IMR-90 (cell line): ENCODE results near the gene HOMEZ. TPM values are rescaled to one million over a fixed set of nuclear protein-coding genes. Genes with fewer than 3 reads are reported as not detected.

Experiments used
- ATAC-seq: fragments of 200-7000 bp; cut with Tn5 transposase; 2 replicates; pipeline ENCODE4 v1.9.1; 2020; ENCODE audit warnings: low read depth, mild to moderate bottlenecking, moderate library complexity
- BruUV-seq: library from RNA; stranded (reverse); fragments of 400-500 nt; replicated peaks from 2 replicates; lab custom pipeline; 2021; lab: Mats Ljungman, UMichigan
- CTCF ChIA-PET: fragments of 300-600 bp; formaldehyde crosslinking; extraction: SDS; loops from one replicate; lab custom pipeline; 2021; ENCODE audit warnings: antibody characterized with exemption; lab: Yijun Ruan, JAX
- POLR2A ChIA-PET: fragments of 300-600 bp; sonication (Branson Sonifier 250); formaldehyde crosslinking; loops from one replicate; lab custom pipeline; 2022; ENCODE audit warnings: antibody characterized with exemption; ENCODE audit not compliant: unreplicated experiment; lab: Charles Lee
- DNase-seq: peaks from one replicate; pipeline ENCODE4 v3.0.0; 2013
- H2AFZ ChIP-seq: replicated peaks from 2 replicates; pipeline ENCODE3; 2013; ENCODE audit warnings: low read length, mild to moderate bottlenecking; ENCODE audit not compliant: poor library complexity
- H2AK5ac ChIP-seq: 2 replicates; pipeline ENCODE4 v1.6.1; 2013; ENCODE audit warnings: low read depth, low read length, inconsistent platforms
- H2AK9ac ChIP-seq: replicated peaks from 2 replicates; pipeline ENCODE3; 2013; ENCODE audit warnings: mild to moderate bottlenecking, low read depth, low read length, moderate library complexity; ENCODE audit not compliant: poor library complexity
- H2BK120ac ChIP-seq: 2 replicates; pipeline ENCODE4 v1.6.1; 2013; ENCODE audit warnings: low read depth, low read length, inconsistent platforms
- H2BK15ac ChIP-seq: 3 replicates; pipeline ENCODE4 v1.6.1; 2013; ENCODE audit warnings: low read depth, low read length, inconsistent platforms
- H2BK20ac ChIP-seq: 2 replicates; pipeline ENCODE4 v1.6.1; 2013; ENCODE audit warnings: low read depth, mild to moderate bottlenecking, inconsistent platforms, low read length, moderate library complexity
- H2BK5ac ChIP-seq: 2 replicates; pipeline ENCODE4 v1.6.1; 2013; ENCODE audit warnings: mild to moderate bottlenecking, low read depth, low read length, inconsistent platforms; ENCODE audit not compliant: poor library complexity, severe bottlenecking
- H3K14ac ChIP-seq: replicated peaks from 2 replicates; pipeline ENCODE4 v1.6.1; 2013; ENCODE audit warnings: low read depth, low read length, inconsistent platforms
- H3K18ac ChIP-seq: 2 replicates; pipeline ENCODE4 v1.6.1; 2013; ENCODE audit warnings: low read depth, low read length, control low read depth
- H3K23ac ChIP-seq: 2 replicates; pipeline ENCODE4 v1.6.1; 2013; ENCODE audit warnings: low read depth, low read length, inconsistent platforms
- H3K27ac ChIP-seq: 2 replicates; pipeline ENCODE4 v1.5.1; 2013; ENCODE audit warnings: mild to moderate bottlenecking, control low read depth, low read length; ENCODE audit not compliant: insufficient read depth
- H3K27me3 ChIP-seq: 2 replicates; pipeline ENCODE4 v1.6.1; 2013; ENCODE audit warnings: low read length; ENCODE audit not compliant: control insufficient read depth, insufficient read depth
- H3K36me3 ChIP-seq: 2 replicates; pipeline ENCODE4 v1.6.1; 2013; ENCODE audit warnings: low read length, mixed read lengths; ENCODE audit not compliant: control insufficient read depth, insufficient read depth
- H3K4ac ChIP-seq: 2 replicates; pipeline ENCODE4 v1.6.1; 2013; ENCODE audit warnings: low read depth, low read length, inconsistent platforms
- H3K4me1 ChIP-seq: 2 replicates; pipeline ENCODE4 v1.6.1; 2013; ENCODE audit warnings: low read length, mixed read lengths; ENCODE audit not compliant: control insufficient read depth, insufficient read depth
- H3K4me2 ChIP-seq: 2 replicates; pipeline ENCODE4 v1.6.1; 2013; ENCODE audit warnings: low read depth, mild to moderate bottlenecking, control low read depth, low read length, moderate library complexity
- H3K4me3 ChIP-seq: 2 replicates; pipeline ENCODE4 v1.5.1; 2013; ENCODE audit warnings: low read depth, mild to moderate bottlenecking, control low read depth, low read length, moderate library complexity; ENCODE audit not compliant: insufficient read depth
- H3K56ac ChIP-seq: 2 replicates; pipeline ENCODE4 v1.6.1; 2013; ENCODE audit warnings: low read length, inconsistent platforms; ENCODE audit not compliant: insufficient read depth; ENCODE audit errors: extremely low read depth
- H3K79me1 ChIP-seq, 2 experiments: 2 replicates each; pipeline ENCODE4 v1.6.1; 2013; ENCODE audit warnings: low read length in 2 of 2, inconsistent platforms in 1 of 2, low read depth in 1 of 2
- H3K9ac ChIP-seq: 2 replicates; pipeline ENCODE4 v1.6.1; 2013; ENCODE audit warnings: low read depth, low read length, control low read depth
- H3K9me1 ChIP-seq: 2 replicates; pipeline ENCODE4 v1.6.1; 2013; ENCODE audit warnings: low read length, inconsistent platforms; ENCODE audit not compliant: insufficient read depth
- H3K9me3 ChIP-seq: 2 replicates; pipeline ENCODE4 v1.6.1; 2013; ENCODE audit warnings: low read length; ENCODE audit not compliant: control insufficient read depth, insufficient read depth
- H4K20me1 ChIP-seq: 2 replicates; pipeline ENCODE4 v1.6.1; 2013; ENCODE audit warnings: low read length, inconsistent platforms; ENCODE audit not compliant: insufficient read depth
- H4K5ac ChIP-seq: 2 replicates; pipeline ENCODE4 v1.6.1; 2013; ENCODE audit warnings: mild to moderate bottlenecking, low read depth, low read length, control low read depth
- H4K8ac ChIP-seq, 2 experiments: 2 replicates each; pipeline ENCODE4 v1.6.1; 2013; ENCODE audit warnings: low read depth in 2 of 2, low read length in 2 of 2, control low read depth in 1 of 2, inconsistent platforms in 1 of 2
- H4K91ac ChIP-seq: 2 replicates; pipeline ENCODE4 v1.6.1; 2013; ENCODE audit warnings: low read depth, low read length, inconsistent platforms; ENCODE audit not compliant: insufficient read depth
- BHLHE40 ChIP-seq: fragments of 150-350 bp; IDR thresholded peaks from 2 replicates; pipeline ENCODE4 v1.6.1; 2016; ENCODE audit warnings: mild to moderate bottlenecking, low read depth, low read length
- FOS ChIP-seq: fragments of 150-350 bp; IDR thresholded peaks from 2 replicates; pipeline ENCODE4 v1.6.1; 2016; ENCODE audit warnings: low read depth, low read length
- RAD21 ChIP-seq: IDR thresholded peaks from 2 replicates; pipeline ENCODE4 v1.6.1; 2012; ENCODE audit warnings: low read length, improper control_type of control experiment
- RCOR1 ChIP-seq: IDR thresholded peaks from 2 replicates; pipeline ENCODE4 v1.6.1; 2012; ENCODE audit warnings: mild to moderate bottlenecking, low read length, improper control_type of control experiment; ENCODE audit not compliant: insufficient replicate concordance
- WGBS, 2 experiments: methylation state at CpG; one replicate each; pipeline versions ENCODE4 v1.1.5 to v1.1.7; 2013; ENCODE audit warnings: missing lambda C conversion rate in 2 of 2; ENCODE audit not compliant: insufficient read length in 1 of 2; ENCODE audit errors: extremely low coverage in 2 of 2; 5-methylcytosine and 5-hydroxymethylcytosine counted together
- dilution Hi-C: fragments of 300-500 bp; cut with HindIII; formaldehyde crosslinking; loops from one replicate; pipeline ENCODE4 v1.14.3; 2018; ENCODE audit warnings: low sequenced_read_pairs; ENCODE audit not compliant: unreplicated experiment
- in situ Hi-C: fragments of 300-500 bp; cut with MboI; formaldehyde crosslinking; loops from 3 replicates; pipeline ENCODE4 v1.14.3; 2019; ENCODE audit warnings: low sequenced_read_pairs, inconsistent platforms, mixed read lengths
- intact Hi-C: fragments of 100-400 bp; cut with micrococcal nuclease; formaldehyde crosslinking; loops from 2 replicates; pipeline ENCODE4 v1.10.0; 2022
- polyA plus RNA-seq, 3 experiments: library from polyadenylated mRNA; depleted of rRNA; stranded (reverse); fragments of >200 nt; gene quantifications; 2 replicates each; pipeline ENCODE4 v1.2.3, GENCODE V29; 2012; ENCODE audit warnings: low replicate concordance in 1 of 3
- total RNA-seq: library from RNA; depleted of rRNA; stranded (reverse); fragments of >200 nt; gene quantifications from 2 replicates; pipeline ENCODE4 v1.2.3, GENCODE V29; 2012
- TF ChIP-seq, protein P1 (sequence below): fragments of 150-350 bp; IDR thresholded peaks from 2 replicates; pipeline ENCODE4 v1.6.1; 2016; ENCODE audit warnings: low read depth, mild to moderate bottlenecking, low read length, moderate library complexity, borderline replicate concordance

The HOMEZ gene
- total and polyA plus RNA-seq, 2 of the 4 experiments (the other 2 are of a cell fraction): 7.7 to 9.7 TPM

DNA sequence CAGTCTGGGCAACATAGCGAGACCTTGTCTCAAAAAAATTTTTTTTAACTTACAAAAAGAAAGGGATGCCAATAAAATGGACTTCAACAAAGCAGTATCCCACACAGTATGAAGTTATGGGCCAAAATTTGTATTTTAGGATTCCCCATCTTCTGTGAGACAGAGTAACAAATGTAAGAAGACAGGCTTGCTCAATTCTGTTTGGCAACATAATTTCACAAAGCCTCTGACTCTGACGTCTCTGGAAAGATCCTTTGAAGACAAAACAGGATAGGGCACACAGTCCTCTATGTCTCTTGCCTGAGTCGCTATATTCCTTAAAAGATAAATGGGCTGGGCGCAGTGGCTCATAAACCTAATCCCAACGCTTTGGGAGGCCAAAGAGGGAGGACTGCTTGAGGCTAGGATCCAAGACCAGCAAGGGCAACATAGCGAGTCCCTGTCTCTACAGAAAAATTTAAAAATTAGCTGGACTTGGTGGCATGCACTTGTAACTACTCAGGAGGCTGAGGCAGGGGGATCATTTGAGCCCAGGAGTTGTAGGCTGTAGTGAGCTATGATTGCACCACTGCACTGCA lies 1.1 kb upstream of the HOMEZ start:
- Histone ChIP-seq H4K20me1 (no peaks in the 10 kb centered on the region), H2BK120ac (0 out of 2 replicates have a peak overlapping the region, but pooled peaks have one; percentile 36), H3K4me1 (peaks cover 7% of the 10 kb centered on the region), H2BK15ac (no peak overlapping the region), H2BK5ac (peak overlapping the region; percentile 44), H3K27me3 (no peaks in the 10 kb centered on the region; the same call in 1 of the 2 replicates), H4K91ac (no peak overlapping the region), H3K4ac (peak overlapping the region; percentile 61; the same call in 1 of the 2 replicates), H3K9me3 (no peaks in the 10 kb centered on the region), H3K23ac (peak overlapping the region; percentile 40; the same call in 1 of the 2 replicates), H3K56ac (0 out of 2 replicates have a peak overlapping the region, but pooled peaks have one; percentile 20), H3K4me3 (peak overlapping the region; percentile 59), H3K18ac (no peak overlapping the region; the same call in 1 of the 2 replicates), H2AFZ (peak overlapping the region; percentile 97), H2AK9ac (no peak overlapping the region), H3K4me2 (peak overlapping the region; percentile 90), H3K9me1 (peaks cover 6% of the 10 kb centered on the region; the same call in 1 of the 2 replicates), H3K27ac (peak overlapping the region; percentile 46), H3K14ac (peak overlapping the region; percentile 79; the same call in 1 of the 2 replicates), H3K9ac (peak overlapping the region; percentile 35), H2AK5ac (no peak overlapping the region), H3K79me1 (peaks cover 10 to 16% of the 10 kb centered on the region in 2 experiments; a peak in 3 of 4 replicates), H4K8ac (peak overlapping the region; percentile 72 to 89), H3K36me3 (no peaks in the 10 kb centered on the region), H4K5ac (peak overlapping the region; percentile 54), H2BK20ac (no peak overlapping the region)
- dilution Hi-C loops (no loop called here), intact Hi-C loops (loop anchor here (1.0 kb wide), 1 partner anchor 34 kb away; the partner anchor contains the start of gene PABPN1), in situ Hi-C loops (no loop called here)
- ChIA-PET CTCF (no interaction called here), POLR2A (no interaction called here)
- 90% methylated on average over 2 of the region's 6 CpGs; no CpG with 5 or more reads in 1 of the 2 experiments for WGBS, 2 experiments
- no peak for TF ChIP-seq RCOR1
- no peak for TF ChIP-seq FOS
- no peak for TF ChIP-seq RAD21
- no peak for TF ChIP-seq BHLHE40
- TF ChIP-seq, protein P1, sequence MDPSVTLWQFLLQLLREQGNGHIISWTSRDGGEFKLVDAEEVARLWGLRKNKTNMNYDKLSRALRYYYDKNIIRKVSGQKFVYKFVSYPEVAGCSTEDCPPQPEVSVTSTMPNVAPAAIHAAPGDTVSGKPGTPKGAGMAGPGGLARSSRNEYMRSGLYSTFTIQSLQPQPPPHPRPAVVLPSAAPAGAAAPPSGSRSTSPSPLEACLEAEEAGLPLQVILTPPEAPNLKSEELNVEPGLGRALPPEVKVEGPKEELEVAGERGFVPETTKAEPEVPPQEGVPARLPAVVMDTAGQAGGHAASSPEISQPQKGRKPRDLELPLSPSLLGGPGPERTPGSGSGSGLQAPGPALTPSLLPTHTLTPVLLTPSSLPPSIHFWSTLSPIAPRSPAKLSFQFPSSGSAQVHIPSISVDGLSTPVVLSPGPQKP: no peak
- ATAC-seq (no peak), DNase-seq (no peak)
- no TSS peak for BruUV-seq
